Stimulated activated CD8-positive, alpha-beta memory T cell treated with anti-CD3 and anti-CD28 coated beads, Interleukin-2, amount 100 ng/mL, for 48 hours (primary cell): Measurements from ENCODE around the gene NLGN1.

Source experiments
- DNase-seq, 2 donors: peaks; one replicate each; pipeline ENCODE4 v3.0.0-alpha.2; 2020; ENCODE audit warnings: low read depth in 2 of 2

Gene NLGN1

DNA sequence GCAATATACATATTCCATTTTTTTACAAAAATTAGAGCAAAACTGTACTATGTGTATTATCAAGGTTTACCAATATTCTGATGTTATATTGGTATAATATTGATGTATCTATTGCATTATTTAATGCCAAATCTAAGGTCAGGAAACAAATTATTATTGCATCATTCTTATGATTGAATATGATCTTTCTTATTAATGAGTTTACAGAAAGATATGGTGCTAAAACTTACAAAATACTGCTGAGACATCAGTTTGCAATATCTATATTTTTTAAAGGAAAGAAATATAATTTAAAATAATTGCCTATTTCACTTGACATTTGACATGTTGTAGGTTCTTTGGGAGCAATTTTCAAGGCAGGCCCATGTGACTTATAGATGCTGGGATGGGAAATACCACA, 357.6 kb downstream of the NLGN1 start:
- no peak for DNase-seq

DNA sequence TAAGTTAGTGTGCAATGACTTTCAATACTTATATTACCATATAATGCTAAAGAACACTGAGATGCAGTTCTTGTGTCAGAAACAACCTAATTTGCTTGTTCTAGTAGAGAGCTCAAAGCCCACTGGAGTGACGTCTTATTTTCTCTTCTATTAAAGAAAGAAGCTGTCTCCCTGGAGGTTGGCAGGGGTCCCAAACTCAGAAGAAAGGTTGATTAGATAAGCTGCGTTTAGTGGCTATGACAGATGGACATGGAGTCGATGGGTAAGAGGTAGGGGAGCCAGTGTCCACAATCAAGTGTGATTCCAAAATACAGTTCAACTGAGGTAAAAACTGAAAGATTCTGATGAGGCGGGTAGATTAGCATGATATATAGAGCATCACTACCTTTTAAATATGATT, 363.6 kb downstream of the NLGN1 start:
- no peak for DNase-seq

DNA sequence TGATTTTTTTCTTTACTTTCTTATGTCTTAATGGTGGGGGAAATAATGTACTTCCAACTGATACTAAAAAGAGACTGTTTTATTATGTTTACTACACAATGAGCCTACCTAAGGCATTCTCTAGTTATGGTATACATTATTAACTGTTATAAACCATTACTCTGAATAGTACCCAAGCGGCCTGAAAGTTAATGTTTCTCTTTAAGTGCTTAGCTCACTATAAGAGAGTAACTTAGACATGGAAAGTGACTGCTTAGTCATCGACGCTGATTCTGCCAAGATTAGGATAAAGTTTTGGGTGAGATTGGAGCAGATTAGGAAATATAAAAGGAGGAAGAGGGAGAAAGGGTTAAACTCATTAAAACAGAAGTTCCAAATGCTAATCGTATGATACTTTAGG, 365.0 kb downstream of the NLGN1 start:
- no peak for DNase-seq

DNA sequence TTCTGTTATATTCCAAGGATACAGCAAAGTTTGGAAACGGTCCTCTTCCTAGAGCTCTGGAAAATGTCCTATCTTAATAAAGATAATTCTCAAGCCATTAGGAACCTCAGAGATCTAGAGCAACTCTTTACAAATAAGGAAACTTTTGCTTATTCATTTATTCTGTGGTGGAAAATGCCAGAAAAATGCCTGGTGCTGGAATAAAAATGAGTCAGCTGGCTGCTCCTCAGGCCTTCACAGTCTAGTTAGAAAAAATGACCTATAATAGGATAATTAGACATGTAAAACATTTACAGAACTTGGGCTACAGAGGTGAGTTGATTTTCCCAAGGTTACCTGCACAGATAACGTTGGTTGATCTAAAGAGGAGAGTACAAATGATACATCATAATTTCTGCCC, 372.5 kb downstream of the NLGN1 start:
- no peak for DNase-seq

DNA sequence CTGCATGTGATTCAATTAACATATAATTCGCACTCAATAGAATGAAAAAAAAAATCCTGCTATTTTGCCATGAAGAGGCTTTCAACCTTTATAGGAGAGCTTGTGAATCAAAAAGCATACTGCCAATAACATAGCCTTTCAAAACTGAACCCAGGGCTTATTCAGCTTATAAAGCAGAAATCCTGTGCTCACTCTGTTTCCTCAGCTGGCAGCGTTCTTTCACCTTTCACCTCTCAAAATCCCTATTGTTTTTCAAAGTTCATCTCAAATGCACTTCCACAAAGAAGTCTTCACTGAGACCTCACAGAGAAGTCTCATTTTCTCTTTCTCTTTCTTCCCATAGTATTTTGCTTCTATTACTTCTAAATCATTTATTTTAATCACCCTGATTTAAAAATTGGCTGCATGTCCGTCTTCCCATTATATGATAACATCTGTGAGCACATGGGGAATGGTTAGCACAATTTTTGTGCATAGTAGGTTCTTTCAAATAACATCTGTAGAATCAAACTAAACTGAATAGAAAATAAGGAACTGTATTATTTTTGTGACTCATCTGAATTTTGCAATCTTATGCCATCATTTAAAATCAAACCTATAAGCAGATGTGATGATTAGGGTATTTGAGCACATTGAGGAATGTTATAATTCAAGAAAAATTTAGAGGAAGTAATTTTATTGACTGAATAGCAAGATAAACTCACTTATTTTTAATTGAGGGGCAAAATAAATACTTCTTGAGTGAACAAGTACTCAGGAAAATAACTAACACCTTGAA, 373.4 kb downstream of the NLGN1 start:
- DNase-seq, result no peak

DNA sequence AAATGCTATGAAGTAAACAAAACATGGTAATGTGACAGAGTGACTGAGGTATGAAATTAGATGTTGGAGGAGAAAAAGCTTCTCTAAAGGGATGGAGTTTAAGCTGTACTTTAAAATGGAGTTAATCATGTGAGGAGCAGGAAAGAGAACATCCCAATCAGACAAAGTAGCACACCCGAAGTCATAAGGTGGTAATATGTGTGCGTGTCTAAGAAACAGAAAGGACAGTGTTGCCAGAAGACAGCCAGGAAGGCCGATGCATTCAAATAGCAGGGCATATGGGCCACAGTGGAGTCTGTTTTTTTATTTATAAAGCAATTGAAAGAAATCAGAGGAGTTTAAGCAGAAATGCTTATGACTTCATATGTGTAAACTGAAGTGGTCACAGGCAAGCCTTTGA, 376.3 kb downstream of the NLGN1 start:
- no peak for DNase-seq

DNA sequence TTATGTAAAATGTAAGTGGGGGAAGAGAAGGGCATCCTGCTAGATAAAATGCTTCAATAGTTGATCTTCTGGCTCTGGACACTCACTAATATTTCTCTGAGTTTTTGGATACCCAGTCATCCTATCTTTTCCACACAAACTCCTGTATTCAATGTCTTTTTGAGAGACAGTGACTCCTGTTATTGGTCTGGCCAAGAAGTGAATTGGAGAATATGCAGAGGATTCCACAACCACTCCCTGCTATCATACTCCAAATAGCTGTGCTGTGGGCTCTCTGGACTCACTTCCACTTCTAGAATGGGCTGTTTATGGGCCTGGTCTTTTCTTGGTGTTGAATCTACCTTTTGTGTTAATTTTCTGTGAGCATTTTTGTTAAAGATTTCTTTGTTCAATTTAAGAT, 376.8 kb downstream of the NLGN1 start:
- no peak for DNase-seq

DNA sequence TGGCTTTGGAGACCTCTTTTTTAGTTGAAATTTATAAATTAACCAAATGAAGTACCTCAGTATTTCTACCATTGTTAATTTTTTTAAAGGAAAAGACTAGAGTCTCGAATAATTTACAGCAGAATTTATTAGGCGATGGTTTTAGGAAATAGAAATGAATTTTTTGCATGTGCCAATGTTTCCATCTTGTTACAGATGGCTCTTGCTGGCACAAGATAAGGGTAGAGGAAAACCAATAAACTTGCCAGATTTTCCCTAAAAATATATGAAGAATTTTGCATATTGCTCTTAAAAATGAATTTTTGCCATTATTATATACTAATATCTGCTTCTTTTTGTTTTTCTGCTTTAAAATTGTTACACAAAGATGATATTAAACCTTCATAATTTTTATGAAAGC, 380.7 kb downstream of the NLGN1 start:
- DNase-seq, result no peak

DNA sequence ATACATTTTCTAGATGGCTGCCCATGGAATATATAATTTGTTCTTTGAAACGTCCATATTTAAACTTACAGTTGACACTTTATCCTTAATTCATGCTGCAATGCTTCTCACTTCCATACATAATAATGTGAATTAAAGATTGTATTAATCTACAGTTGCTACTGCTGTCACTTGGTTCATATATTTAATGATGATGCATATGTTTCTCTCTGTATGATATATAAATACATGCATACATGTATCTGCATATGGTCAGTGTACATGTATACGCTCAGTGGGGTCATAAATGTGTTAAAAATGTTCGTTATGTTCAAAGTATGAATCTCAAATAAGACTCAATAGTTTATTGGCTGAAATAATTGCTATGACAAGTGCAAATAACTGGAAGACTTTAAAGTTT, 382.5 kb downstream of the NLGN1 start:
- DNase-seq, result no peak

DNA sequence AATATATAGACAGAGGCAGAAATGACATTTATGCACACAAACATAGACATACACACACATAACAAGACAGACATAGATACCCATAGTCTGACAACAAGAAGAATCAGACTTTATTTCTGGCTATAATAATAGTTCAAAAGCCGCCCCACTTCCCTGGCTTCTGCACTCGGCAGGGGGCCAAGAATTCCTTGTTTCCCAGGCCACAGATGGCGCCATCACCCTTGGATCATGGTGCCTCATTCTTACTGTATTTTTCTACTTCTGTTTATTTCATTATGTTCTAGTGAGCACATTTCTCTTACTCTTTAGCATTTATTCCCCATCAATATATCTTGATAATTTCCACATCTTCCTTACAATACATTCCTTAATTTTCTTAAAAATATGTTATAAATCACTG, 387.5 kb downstream of the NLGN1 start:
- no peak for DNase-seq

DNA sequence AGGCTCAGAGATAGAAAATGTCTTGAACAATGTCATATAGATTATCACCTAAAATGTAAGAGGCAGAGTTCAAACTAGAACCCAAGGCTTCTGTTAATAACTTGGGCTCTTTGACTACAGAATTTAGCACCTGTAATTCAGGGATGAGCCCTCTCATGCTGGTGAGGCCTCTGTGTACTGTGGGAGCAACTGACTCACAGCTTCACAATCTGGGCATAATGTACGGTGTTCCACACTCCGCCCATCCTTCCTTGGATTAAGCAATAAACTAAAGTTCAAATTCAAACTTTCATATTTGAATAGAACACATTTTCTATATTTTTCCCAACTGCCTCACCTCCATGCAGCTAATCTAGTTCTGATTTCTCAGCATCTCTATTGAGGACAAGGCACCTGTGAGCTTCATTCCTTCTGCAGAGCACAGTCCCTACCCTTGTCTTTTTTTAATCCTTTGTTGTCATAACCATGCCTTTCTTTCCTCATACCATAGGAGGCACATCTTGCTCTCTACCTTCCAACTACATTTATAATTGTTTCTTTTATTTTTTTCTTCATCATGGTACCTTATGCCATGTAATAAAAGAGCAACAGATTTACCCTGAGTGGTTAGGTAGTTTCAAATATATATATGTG, 392.1 kb downstream of the NLGN1 start:
- no peak for DNase-seq

DNA sequence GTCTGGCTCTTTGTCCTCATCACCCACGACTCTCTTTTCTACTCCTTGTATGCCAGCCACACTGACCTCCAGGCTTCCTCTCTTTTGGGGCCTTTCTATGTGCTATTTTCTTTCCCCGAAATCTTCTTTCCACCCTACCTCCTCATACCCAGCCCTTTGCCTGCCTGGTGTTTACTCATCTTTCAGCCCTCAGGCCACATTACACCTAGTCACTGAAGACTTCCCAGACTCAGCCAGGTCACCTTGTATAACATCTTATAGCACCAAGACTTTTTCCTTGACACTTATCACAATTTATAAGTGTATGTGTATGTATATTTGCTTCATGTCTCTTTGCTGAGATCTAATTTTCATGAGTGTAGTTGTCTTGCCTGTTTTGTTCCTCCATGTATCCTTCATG, 396.4 kb downstream of the NLGN1 start:
- no peak for DNase-seq

DNA sequence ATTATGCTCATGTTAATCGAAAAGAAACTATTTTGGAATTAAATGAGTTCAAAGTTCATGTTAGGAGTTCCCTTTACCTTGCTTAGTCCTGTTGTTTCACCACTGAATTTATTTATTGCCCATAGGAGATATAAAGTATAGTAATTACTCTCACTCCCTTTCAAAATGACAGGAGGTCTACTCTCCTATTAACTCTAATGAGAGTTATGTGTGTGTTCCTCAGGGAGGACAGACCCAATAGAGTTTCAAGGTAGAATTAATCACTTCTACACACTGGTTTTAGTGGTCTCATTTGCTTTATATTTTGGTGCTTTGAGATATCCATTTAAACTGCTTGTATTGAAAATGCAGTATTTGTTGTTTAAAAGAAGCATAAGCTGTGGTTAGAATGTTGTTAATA, 398.9 kb downstream of the NLGN1 start:
- no peak for DNase-seq

DNA sequence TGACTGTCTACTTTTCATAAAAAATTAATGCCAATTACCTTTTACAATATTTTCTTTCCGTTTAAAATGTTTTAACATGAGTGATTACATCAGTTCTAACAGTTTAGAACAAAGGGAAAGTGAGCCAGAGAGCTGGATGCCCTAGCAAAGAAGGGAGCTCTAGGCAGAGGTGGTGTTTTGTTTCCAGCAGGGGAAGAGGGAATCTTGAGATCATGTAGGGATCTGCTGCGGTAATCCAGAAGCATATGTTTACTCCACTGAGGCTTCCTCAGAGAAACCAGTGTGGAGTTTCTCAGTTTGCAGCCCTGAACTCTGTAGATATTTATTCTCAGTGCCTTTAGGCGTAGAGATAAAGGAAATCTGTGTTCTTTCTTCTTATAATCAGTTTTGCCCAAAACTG, 399.3 kb downstream of the NLGN1 start:
- no peak for DNase-seq

DNA sequence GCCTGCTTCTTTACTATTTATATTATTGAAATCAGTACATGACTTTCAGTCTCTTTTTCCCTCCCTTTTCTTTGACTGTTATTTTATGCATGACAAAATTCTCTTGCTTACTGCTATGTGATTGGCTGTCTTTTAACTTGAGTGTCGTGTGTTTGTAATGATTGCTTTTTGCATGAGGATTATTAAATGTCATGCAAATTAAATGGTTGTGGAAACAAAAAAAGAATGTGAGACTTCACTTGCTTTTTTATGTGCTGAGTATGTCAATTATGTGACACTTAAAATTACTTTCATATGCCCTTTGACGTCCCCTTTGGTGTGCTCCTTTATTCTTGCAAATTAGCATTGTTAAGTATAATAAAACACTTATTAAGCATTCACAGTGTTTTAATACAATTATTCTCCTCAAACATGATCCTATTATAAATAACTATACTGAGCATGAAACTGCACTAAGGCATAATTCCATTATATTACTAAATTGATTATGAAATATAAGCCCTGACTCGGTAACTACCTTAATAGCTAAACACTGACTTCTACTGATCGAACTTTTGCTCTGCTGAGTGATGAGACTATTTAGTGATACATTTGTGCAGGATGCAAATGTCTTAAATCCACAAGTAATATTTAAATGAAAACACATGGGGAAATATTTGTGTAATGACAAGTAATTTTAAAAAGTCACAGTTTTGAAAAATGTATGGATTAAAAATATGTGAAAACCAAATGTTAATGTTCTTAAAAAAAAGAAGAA, 401.7 kb downstream of the NLGN1 start:
- DNase-seq, result no peak

DNA sequence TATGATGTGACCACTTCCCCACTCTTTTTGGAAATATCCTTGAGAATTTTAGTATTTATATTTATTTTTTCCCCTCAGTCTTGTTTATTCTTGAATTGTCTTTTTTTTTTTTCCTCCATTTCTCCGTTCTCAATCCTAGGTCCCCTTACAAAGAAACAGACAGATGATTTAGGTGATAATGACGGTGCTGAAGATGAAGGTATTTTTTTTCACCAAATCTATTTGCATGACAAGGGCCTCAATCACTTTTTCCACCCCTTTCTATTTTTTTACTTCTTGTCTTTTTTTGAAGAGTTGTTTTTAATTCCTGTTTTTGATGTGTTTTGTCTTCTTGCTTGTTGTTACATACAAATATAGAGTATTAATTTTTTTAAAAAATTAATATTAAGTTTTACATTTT, 402.6 kb downstream of the NLGN1 start:
- no peak for DNase-seq

DNA sequence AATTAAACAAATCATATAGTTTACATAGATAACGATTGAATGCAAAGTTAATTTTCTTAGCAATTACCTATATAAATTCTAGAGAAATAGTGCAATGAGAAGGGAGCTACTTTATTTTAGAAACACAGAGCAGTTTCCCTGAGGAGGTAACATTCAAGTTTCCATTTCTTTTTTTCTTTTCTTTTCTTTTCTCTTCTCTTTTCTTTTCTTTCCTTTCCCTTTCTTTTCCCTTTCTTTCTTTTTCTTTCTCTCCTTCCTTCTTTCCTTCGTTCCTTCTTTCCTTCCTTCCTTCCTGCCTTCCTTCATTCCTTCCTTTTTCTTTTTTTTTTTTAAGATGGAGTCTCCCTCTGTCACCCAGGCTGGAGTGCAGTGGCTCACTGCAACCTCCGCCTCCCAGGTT, 417.3 kb downstream of the NLGN1 start:
- DNase-seq, result no peak

DNA sequence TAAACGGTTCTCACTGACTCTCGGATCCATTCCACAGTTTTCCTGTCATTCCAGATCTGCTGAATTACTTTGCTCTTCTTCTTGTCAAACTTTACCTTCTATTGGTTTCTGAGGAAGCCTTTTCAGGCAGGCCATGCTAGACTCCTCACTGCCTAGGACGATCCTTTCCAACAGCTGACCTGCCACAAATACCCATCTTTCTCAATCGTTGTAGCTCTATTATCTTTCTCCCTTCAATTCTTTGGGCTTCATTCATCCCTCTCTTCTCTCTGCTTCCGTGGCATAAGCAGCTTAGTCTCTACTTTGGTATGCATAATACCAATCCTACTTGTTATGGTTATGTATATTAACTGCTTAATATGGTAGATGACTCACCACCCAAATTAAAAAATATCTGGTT, 421.8 kb downstream of the NLGN1 start:
- DNase-seq, result no peak

DNA sequence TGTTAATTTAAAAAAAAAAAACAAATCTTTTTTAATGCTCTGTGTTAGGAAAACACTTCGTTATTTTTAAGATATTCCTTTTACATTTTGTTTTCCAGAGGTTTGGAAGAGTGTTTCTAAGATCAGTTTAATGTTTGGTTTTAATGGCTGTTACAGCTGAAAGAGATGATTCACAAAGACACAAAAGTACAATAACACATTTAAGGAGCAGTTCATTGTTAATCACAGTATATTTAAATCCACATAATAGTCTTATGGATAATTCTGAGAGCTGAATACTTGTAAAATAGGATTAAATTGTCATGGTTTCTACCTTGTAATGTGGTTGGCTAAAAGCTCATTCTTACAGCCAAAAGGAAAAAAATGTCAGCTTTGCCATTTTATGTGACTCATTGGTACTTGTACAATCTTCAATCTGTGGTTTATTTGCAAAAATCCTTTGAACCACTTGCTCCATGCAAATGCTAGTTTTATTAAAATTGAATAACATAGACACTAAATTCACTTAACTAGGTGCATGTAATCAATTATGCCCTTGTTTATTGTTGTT, 426.4 kb downstream of the NLGN1 start:
- no peak for DNase-seq

DNA sequence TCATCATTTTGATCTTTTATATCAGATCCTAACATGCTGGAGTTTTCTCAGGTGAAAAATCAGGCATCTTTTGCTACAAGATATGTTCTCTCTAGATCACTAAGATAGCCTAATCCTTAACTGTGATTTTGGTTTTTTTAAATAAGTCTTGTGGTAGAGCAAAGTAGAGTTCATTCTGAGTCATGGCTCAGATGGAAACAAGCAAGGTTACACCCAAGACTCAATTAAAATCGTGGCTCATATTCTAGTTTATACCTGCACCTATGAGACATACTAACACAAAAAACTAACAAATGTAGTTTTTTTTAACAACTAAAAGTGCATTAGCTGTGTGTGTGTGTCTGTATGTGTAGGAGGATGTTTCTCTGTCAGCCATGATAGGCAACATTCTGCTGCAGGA, 428.2 kb downstream of the NLGN1 start:
- DNase-seq, result no peak

DNA sequence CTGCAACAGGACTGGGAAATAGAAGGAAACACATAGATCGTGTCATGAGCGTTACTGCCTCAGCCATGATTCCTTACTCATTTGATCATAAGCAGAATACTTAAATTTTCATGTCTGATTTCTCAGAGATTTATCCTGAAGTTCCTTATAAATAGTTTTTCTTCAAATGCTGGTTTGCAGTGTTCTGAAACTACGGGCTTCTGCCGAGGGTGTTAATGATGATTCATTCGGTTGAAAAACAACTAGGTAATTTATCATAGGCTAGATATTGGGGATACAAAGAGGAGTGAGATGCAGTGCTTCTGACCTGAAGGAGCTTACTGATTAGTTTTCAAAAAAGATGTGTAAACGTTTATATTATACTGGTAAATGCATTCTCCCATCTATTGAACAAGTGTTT, 428.9 kb downstream of the NLGN1 start:
- DNase-seq, result no peak

DNA sequence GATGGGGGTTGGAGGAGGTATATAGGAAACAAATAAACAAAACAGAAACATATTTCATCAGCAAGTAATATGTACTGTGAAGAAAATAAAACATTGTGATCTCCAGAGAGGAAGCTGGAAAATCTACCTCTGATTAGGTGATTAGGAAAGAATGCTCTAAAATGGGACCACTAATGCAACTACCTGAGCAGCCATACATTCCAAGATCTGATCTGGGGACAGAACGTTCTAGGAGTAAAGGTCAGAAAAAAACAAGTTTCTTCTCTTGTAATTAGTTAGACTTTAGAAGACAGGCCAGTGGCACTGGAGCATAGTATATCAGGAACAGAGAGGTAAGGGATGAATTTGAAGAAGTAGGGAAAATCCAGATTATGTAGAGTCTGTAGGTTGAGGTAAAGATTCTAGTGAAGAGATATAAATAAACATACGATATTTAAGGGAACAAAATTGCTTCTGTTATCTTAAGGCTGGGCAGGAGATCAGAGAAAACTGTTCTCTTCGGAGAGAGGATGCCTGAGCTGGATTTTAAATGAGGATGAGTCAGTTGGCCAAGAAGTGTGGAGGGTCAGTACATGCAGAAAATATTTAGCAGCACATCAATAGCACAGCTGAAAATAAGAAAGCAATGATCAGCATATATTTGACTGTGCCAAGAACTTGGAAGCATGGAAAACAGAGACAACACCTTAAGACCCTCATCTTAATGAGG, 429.5 kb downstream of the NLGN1 start:
- no peak for DNase-seq
